Measurements from ENCODE around the gene CDH23. TPM values are rescaled to one million over a fixed set of nuclear protein-coding genes. Genes with fewer than 3 reads are reported as not detected.

The CDH23 gene
- total and polyA plus RNA-seq, 2 donors from 2014 or later: 1.1 to 6.4 TPM

DNA sequence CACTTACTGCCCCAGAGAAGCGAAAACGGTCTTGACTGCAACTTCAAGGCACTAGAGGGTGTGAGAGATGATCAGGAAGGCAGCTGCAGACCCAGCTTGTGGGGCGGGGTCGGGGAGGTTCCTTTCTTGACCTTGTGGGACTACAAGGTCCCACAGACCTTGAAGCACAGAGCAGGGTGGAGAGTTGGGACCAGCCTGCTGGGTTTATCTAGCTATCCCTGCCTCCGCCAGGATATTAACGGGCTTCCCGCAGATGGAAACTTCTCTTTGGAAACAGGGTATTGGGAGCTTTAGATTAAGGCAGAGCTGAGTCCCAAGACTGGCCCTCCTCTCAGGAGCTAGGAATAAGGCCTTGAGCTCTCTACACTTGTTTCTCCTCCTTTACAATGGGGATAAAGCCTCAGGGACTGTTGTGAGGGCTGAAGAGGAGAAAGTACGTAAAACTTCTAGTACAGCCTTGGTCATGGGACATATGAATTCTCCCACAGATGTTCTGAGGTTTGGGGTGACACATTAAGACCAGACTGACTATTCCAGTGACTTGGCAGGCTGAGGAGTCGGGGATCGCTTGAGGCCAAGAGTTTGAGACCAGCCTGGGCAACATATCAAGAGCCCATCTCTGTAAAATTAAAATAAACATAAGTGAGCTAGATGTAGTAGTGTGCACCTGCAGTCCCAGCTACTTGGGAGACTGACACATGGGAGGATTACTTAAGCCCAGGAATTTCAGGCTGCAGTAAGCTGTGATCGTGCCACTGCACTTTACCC lies 153.2 kb downstream of the CDH23 start:
- no peak overlapping the region for H3K9ac ChIP-seq (ENCODE audit: low read length in 3 of 3)
- intact Hi-C loops (cut with DNase I): no loop called here
- no peaks in the 10 kb centered on the region for H3K27me3 ChIP-seq (ENCODE audit: control insufficient read depth, insufficient read depth, low read length)
- H3K27ac ChIP-seq (ENCODE audit: low read depth in 2 of 2, low read length in 2 of 2): no peak overlapping the region
- FAIRE-seq (no peak), DNase-seq (no peak)
- no peaks in the 10 kb centered on the region for H3K9me3 ChIP-seq (ENCODE audit: control insufficient read depth in 2 of 3, insufficient read depth in 1 of 3, low read length in 3 of 3)
- TF ChIP-seq, protein P1, sequence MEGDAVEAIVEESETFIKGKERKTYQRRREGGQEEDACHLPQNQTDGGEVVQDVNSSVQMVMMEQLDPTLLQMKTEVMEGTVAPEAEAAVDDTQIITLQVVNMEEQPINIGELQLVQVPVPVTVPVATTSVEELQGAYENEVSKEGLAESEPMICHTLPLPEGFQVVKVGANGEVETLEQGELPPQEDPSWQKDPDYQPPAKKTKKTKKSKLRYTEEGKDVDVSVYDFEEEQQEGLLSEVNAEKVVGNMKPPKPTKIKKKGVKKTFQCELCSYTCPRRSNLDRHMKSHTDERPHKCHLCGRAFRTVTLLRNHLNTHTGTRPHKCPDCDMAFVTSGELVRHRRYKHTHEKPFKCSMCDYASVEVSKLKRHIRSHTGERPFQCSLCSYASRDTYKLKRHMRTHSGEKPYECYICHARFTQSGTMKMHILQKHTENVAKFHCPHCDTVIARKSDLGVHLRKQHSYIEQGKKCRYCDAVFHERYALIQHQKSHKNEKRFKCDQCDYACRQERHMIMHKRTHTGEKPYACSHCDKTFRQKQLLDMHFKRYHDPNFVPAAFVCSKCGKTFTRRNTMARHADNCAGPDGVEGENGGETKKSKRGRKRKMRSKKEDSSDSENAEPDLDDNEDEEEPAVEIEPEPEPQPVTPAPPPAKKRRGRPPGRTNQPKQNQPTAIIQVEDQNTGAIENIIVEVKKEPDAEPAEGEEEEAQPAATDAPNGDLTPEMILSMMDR (IDR thresholded peaks at IDR 0.05; ENCODE audit: borderline replicate concordance, extremely low read depth, insufficient read depth): no peak
- no peaks in the 10 kb centered on the region for H3K36me3 ChIP-seq (ENCODE audit: control insufficient read depth in 2 of 3, insufficient read depth in 3 of 3, low read length in 3 of 3)
- H3K4me1 ChIP-seq (ENCODE audit: control insufficient read depth in 2 of 3, insufficient read depth in 2 of 3, low read depth in 1 of 3, low read length in 3 of 3): peaks cover 0 to 3% (median 0%) of the 10 kb centered on the region in 3 donors
- H3K4me3 ChIP-seq (ENCODE audit: low read length in 3 of 3): no peak overlapping the region

DNA sequence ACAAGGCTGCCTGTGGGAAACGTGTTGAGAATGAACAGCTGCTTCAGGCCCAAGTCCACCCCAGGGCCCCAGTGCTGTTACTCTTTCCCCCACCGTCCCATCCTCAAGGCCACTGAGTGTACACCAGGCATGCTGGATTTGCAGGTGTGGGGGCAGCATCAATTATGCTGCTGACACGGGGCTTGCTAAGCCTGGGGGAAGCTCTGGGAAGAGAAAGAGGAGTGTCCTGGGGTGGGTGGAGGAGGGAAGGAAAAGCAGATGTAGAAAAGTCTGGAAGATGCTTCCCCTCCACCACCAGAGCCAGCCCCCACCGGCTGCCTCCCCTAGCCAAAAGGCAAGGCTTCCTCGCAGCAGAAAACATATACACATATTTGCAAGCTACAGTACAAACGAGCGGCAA lies 153.9 kb downstream of the CDH23 start:
- Histone ChIP-seq H3K27ac (ENCODE audit: low read depth in 2 of 2, low read length in 2 of 2) (no peak overlapping the region), H3K4me1 (ENCODE audit: control insufficient read depth in 2 of 3, insufficient read depth in 2 of 3, low read depth in 1 of 3, low read length in 3 of 3) (peaks cover 0 to 3% (median 0%) of the 10 kb centered on the region in 3 donors), H3K27me3 (ENCODE audit: control insufficient read depth, insufficient read depth, low read length) (no peaks in the 10 kb centered on the region), H3K9ac (ENCODE audit: low read length in 3 of 3) (no peak overlapping the region), H3K4me3 (ENCODE audit: low read length in 3 of 3) (no peak overlapping the region), H3K9me3 (ENCODE audit: control insufficient read depth in 2 of 3, insufficient read depth in 1 of 3, low read length in 3 of 3) (no peaks in the 10 kb centered on the region), H3K36me3 (ENCODE audit: control insufficient read depth in 2 of 3, insufficient read depth in 3 of 3, low read length in 3 of 3) (no peaks in the 10 kb centered on the region)
- intact Hi-C loops (cut with DNase I): no loop called here
- TF ChIP-seq, protein P1 (IDR thresholded peaks at IDR 0.05; ENCODE audit: borderline replicate concordance, extremely low read depth, insufficient read depth): no peak
- no peak for FAIRE-seq
- DNase-seq: no peak

GRCh38 chr10:71551970-71552369 lies 155.2 kb downstream of the CDH23 start:
- Histone ChIP-seq H3K27me3 (ENCODE audit: control insufficient read depth, insufficient read depth, low read length) (no peaks in the 10 kb centered on the region), H3K4me3 (ENCODE audit: low read length in 3 of 3) (no peak overlapping the region), H3K36me3 (ENCODE audit: control insufficient read depth in 2 of 3, insufficient read depth in 3 of 3, low read length in 3 of 3) (no peaks in the 10 kb centered on the region), H3K4me1 (ENCODE audit: control insufficient read depth in 2 of 3, insufficient read depth in 2 of 3, low read depth in 1 of 3, low read length in 3 of 3) (peaks cover 0 to 3% (median 0%) of the 10 kb centered on the region in 3 donors), H3K27ac (ENCODE audit: low read depth in 2 of 2, low read length in 2 of 2) (no peak overlapping the region), H3K9me3 (ENCODE audit: control insufficient read depth in 2 of 3, insufficient read depth in 1 of 3, low read length in 3 of 3) (no peaks in the 10 kb centered on the region), H3K9ac (ENCODE audit: low read length in 3 of 3) (no peak overlapping the region)
- DNase-seq: no peak
- TF ChIP-seq, protein P1 (IDR thresholded peaks at IDR 0.05; ENCODE audit: borderline replicate concordance, extremely low read depth, insufficient read depth): no peak
- intact Hi-C loops (cut with DNase I): no loop called here
- no peak for FAIRE-seq

Data from kidney (tissue), 14 donors.